GM18499 (cell line): ENCODE measurements around the gene SRGAP1.

Experiments
- ATAC-seq: cut with Tn5 transposase; IDR thresholded peaks from one replicate; pipeline ENCODE4 v1.9.1; 2021; ENCODE audit warnings: moderate number of reproducible peaks; ENCODE audit not compliant: insufficient read depth, unreplicated experiment

SRGAP1 gene

DNA sequence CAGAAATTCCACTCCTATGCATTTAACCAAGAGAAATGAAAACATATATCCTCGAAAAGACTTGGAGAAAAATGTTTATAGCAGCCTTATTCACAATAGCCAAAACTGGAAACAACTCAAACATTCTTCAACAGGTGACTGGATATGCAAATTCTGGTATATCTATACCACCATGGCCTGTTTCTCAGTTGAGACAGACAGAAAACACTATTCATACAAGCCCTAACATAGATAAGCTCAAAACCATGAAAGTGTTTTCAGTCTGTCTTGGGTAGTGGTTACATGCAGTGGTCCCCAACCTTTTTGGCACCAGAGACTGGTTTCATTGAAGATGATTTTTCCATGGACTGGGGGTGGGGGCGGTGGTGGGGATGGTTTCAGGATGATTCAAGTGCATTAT lies 83.8 kb downstream of the SRGAP1 start:
- peak; percentile 84 for ATAC-seq

DNA sequence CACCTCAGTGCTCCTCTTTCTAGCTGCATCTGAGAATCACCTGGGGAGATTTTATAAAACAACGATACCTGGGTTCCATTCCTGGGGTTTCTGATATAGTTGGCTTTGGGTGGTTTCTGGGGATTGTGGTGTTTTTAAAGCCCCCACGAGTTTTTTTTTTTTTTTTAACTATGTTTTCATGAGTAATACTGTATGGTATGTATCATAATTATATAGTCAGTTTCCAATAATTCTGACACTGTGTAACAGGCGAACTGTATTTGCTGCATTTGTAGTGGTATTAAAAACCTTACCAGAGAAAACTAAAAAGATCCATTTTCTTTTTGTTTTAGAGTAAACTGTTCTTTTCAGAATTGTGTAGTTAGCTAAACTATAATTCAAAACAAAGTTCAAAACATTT lies 84.9 kb downstream of the SRGAP1 start:
- no peak for ATAC-seq

DNA sequence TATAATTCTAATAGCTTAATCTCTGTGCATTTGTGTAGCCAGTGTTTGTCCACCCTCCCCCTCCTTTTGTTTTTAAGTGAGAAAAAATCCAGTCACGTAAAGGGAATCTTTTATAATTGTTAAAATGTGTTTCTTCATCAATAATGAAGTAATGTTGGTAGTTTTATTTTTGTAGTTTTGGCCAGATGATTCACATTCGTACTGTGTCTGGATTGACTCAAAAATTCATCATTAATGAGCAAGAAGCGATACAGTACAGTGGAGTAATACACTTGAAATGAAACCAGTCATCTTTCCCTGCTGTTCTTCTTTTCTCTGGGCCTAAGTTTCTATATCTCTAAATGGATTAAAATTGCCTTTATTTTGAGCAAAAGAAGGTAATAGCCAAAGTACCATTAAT lies 86.5 kb downstream of the SRGAP1 start:
- ATAC-seq: no peak

DNA sequence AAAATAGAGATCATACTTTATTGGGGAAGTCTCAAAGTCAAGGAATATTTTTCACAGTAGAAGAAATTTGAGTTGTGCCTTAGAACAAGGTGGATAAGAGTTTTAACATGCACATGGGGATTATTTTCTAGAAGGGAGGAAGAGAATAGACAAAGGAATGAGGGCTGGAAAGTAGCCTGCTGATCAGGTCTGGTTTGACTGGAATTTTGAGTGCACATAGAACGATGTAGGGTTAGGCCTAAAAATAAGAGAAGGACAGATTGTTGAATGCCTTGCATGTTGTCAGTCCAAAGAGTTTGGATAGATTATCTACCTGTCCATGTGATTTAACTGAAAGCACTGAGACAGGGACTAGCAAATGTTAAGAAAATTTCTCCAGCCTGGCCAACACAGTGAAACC lies 87.2 kb downstream of the SRGAP1 start:
- ATAC-seq: no peak

DNA sequence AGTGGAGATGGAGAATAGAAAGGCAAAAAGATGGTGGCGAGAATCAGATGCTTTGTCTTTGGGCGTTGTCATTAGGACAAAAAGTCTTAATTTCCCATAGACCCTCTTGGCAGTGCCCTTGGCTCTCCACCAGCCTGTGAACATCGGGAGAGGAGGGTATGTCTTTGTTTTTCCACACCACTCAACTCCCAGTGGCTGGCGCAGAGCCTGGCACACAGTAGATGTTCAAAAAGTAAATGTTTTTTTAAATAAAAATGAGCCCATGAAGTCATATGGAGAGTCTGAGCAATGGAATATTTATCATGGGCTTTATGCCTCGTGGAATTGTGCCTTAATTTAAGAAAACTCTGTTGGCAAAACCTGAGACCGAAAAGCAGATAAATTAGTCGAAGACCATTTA lies 90.4 kb downstream of the SRGAP1 start:
- ATAC-seq: no peak

DNA sequence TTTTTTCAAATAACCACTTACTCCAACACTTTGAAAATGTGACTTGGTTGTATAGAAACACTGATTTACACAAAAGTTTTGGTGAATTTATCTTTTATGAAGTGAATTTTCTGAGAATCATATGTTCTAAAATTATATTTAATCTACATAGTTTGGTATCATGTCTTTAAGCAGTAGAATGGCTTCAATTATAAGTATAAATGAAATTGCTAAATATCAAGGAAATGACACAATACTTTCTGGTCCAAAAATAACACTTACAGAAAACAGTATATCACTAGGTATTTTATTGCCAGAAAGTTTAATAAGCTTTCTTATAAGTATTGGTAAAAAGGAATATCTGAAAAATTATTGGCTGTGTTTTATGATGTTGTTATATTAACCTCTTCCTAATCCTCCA lies 90.9 kb downstream of the SRGAP1 start:
- no peak for ATAC-seq

DNA sequence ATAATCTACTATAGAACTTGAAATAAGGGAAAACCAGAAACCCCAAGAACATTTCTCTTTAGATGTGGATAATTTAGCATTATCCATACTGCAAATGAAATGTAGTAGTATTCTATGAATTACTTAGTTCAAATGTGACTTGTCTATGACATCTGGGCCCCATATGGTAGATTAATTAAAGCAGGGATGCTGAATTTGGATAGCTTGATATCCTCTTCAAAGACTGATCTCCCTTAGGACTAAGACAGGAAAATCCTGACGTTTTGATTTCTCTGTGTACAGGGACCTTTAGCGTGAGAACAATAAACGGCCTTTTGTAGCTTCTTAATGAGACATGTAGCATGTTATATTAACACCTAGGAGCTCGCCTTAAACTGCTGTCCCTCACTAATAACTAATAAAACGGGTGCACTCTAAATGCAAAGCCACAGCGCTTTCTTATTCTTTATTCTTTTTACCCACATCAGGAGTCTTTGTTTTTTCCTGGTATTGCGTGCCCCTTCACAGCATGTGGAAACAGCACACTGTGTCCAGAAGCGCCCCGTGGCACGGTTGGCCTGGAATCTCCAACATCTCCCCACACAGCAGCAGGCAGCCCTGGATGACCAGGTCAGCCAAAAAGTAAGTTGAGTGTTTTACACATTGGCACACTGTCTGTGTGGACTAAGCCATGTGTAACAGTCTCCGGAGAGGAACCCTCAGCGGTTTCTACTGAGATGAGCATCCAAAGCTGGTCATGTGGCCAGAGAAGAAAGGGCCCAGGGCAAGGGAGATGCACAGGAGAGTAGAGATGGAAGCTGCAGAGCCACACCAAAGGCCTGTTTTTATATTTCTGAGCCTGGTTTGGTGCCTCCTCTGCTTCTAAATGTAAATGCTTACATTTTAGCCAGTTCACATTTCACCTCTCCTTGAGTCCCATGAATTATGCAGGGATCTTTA lies 93.1 kb downstream of the SRGAP1 start:
- no peak for ATAC-seq

DNA sequence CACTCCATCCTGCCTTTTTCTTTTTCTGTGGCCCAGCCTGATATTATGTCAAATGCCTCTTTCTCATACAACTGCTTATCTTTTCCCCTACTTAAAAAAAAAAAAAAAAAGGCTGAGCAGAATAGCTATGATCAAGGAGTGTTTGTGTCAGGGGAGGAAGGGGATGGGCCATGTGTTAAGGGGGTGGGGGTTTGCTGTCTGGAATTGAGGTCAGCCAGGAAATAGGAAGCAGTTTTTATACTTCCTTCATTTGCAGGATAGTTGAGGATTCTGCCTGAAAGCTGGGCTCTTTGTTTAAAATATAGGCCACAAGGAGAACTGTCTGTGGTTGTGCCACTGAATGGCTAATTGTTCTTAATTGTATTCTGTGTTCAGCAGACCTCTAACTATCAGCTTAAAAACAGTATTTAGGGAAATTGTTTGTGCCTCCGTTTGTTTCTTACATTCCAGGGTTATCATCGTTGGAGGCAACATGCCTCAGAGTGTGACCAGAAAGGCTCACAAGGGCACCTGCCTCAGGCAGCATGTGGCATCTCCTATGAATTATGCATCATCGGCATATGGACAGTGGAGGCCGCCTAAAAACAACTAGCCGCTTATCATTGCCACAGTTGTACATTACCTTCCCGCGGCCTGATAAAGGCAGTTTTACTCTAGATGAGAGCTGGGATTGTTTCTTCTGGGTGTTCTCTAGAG lies 96.0 kb downstream of the SRGAP1 start:
- ATAC-seq: no peak

DNA sequence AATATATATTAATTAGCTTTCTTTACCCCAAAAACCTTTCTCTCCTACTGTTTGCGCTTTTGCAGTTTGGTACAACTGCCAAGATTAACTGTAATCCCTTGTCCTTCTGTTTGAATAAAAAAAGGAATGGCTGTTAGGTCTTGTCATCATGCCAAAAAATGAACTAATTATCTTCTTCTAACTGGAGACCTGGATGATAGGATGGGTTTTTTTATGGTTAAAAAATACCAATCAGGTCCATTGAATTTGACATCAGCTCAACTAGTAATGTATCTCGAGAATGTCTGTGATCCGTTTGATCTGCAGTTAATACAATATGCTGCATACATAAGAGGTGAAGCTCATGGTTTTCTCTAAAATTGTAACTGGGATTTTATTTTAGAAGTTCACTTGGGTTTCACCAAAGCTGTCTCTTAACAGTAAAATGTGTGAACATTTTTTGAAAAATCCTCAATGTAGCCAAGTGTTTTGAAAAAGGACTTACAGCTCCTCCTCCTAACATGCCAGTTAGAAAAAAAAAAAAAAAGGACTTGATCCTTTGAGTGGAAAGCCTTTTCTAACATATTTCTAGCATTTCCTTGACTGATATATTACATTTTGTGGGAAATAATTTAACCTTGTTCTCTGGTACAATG lies 96.8 kb downstream of the SRGAP1 start:
- ATAC-seq: no peak

DNA sequence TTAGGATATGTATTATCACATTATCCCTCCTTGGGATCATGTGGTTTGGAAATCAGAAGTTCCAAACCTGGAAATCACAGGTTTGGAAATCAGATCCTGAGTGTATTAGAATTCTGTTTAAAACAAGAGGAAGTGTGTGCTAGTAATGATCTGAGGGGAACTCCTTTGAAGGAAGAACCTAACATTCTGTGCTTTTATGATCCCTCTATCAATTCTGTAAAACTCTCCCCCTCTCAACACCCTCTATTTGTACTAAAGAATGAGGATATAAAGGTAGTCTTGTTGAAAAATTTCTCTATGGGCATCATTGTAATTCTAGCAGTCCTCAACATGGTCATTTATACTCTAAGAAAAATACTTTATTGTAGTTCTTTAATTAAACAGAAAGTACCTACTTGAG lies 97.4 kb downstream of the SRGAP1 start:
- no peak for ATAC-seq

DNA sequence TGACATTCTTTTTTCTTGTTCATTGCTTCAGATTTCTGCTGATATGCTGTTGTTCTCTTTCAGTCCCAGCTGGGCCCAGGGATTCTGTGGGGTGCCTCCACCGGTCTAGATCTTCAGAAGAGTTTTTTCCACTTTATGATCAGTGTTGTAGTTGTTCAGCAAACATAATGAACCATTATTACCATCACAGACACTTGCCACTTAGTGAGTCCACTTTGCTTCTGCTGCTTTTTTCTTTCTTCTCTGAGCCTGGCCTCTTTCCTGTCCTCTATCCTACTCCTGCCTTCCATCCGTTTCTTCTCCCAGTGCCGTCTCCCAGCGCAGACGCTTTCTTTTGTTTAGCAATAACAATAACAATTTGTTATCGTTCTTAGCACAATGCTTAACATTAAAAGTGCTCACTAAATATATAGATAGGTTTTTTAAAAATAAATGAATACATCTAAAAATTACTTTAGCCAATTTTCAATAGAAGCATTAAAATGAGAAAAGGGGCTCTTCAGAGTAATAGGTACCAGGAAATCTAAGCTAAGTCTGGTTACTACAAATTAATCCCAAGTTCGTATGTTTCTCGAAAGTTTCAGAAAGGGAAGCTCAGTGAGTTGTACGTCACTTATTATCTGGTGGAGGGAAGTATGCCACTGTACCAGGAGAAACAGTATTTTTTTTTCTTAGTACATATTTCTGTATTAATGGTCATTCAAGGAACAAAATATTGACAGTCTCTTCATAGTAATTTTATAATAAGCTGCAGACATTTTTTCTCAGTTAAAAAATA lies 98.2 kb downstream of the SRGAP1 start:
- ATAC-seq: no peak

DNA sequence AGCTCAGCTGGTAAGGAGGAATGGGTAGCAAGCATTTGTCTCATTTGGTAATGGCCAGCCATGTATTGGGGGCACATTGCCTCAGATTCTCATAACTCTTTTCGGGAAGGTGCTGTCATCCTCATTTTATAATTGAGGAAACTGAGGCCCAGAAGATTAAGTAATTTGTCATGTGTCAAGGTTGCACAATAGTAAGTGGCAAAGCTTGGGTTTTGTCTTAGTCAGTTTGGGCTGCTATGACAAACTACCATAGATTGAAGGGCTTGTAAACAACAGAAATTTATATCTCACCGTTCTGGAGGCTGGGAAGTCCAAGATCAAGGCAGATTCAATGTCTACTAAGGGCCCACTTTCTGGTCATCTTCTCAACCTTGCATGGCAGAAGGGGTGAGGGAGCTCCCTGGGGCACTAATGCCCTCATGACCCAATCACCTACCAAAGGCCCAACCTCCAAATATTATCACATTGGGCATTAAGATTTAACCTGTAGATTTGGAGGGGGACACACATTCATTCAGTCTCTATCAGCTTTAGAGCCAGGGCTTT lies 99.6 kb downstream of the SRGAP1 start:
- ATAC-seq: no peak

DNA sequence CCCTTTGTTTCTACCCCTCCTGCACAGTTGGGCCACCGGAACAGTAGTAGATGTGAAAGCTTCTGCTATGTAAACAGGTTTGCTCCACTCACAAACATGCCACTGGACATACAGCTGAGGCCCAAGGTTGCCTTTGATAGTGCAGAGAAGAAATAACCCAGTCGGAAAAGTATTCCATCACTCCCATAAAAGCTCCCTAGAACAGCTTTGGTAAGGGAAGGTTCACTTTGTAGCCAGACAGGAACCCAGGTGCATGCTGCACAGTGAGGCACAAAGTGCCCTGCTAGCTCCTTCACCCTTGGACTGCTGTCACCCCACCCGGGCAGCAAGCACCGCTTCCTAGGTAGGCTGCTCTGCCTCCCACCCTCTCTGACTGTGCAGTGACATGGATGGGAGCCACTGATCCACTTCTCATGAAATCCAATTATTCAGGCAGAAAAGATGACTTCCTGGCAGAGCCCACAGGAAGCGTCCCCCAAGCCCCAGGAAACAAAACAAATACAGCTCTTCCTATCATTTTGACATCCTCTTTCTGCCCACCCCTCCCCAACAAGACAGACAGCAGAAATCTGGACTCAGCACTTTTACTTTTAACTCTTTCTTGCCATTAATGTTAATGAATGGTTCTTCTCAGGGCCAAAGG lies 100.2 kb downstream of the SRGAP1 start:
- no peak for ATAC-seq

DNA sequence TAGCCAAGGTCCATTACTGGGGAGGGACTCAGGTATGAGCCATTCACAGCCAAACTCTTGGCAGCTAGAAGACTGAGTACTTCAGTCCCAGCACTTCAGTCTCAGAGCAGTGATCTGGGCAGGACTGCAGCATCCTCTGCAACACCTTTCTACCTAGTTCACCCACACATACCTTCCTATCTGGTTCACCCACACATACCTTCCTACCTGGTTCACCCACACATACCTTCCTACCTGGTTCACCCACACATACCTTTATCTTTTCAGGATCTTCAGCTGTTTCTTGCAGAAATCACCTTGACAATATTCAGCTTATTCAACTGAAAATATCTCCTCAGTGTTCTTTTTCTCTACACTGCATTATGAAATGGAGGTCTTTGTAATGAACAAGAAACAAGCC lies 101.3 kb downstream of the SRGAP1 start:
- ATAC-seq: no peak

DNA sequence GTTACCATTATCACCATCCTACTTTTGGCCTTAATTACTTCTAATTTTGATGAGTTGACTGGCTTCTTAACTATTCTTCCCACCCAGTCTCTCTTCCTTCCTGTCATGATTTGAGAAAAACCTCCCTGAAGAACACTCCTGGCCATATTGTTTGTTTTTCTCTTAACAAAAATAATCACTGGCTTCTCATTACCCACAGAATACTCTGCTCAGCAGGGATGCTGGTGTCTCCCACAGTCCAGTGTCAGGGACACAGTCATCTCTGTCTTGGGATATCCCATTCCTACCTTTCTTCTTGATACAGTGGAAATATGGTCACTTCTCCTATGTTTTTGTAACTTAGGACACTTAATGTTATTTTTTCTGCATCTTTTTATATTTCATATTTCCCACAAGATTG lies 103.7 kb downstream of the SRGAP1 start:
- ATAC-seq: no peak

DNA sequence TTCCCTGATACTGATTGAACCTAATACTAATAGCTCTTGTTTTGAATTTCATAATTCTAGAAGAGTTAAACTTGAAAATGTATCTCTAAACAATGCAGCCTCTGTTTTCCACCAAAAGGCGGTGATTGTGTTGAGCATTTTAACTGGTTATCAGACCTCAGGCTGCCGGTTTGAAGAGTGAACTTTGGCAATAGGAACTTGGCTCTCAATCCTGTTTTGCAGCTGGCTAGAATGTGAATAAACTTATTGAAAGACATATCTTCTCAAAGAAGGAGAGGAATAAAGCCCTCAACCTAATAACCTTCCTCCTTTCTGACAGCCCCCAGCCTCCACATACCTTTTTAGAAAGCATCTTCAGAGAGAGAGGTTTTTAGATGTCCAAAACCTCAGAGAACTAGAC lies 105.4 kb downstream of the SRGAP1 start:
- ATAC-seq: no peak

DNA sequence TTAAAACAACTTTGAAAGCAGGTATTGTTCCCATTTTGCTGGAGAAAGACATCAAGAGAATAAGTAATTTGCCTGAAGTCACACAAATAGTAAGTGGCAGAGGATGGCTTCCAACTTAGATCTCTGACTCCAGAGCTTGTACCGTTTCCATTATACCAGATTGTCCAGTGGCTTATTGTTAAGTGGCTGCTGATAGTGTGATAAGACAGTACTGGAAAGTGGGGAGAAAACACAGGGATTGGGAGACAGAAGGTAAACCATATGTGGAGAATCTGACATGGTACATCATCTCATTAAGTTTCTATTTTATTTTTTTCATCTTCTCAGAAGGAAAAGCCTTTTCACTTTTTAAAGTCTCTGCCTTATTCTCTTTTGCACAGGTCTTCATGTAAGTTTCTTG lies 108.5 kb downstream of the SRGAP1 start:
- no peak for ATAC-seq

DNA sequence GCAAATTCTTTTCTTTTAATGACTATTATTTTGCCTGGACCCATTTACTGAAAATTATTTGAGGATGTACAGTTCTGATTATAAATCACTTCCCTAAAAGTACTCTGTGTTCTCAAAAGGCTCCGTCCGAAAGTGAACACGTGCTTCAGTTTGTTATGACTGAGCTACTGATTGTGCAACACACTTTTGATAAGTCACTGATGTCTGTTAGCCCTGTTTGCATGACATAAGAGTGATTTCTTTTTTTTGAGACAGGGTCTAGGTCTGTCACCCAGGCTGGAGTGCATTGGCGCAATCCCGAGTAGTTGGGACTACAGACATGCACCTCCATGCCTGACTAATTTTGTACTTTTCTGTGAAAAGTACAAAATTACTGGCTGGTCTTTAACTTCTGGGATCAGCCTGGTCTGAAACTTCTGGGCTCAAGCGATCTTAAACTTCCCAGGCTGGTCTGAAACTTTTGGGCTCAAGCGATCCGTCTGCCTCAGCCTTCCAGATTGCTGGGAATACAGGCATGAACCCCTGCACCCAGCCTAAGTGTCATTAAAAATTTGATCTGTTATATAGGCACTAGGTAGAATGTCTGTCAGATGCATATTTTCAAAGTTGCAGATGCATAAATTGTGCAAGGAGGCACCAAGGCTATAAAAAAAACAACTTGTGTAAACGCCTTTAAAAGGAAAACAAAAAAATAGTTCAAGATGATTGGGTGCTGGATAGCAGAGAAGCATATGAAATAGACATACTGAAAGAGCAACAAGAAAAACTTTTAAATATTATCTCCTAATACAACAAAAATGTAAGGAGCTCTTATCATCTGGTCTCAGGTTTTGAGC lies 111.5 kb downstream of the SRGAP1 start:
- ATAC-seq: no peak

DNA sequence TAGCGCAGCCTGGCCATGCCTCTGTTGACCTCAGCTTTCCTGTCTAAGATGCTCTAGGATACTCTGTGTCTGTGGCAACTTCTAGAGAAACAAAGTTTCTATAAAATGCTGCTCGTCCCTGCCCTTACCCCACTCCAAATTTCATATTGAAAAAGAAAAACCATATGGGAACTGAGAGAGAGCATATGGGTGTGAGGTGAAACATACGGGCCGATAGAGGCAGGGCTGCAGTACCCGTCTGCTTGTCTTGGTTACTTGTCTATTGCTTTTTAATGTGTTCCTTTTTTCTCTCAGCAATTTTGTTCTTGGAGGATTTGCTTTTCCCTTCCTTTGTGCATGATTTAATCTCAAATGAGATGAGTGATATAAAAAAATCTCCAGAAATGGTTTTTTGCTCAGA lies 113.0 kb downstream of the SRGAP1 start:
- ATAC-seq: no peak
